ENCODE data around the gene ADARB2.

ADARB2 gene

GRCh38 chr10:1596482-1597099 is 140.7 kb downstream of the ADARB2 start:
- TF ChIP-seq CTCF (IDR thresholded peaks at IDR 0.05; ENCODE audit: extremely low read depth, insufficient read depth, missing control alignments) = no peak
- DNase-seq (ENCODE audit: low spot score) = no peak
- in situ Hi-C loops (cut with MboI; ENCODE audit: low pct_unique_long_range_greater_than_20kb, low sequenced_read_pairs, unreplicated experiment) = no loop called here

GRCh38 chr10:1595726-1596125 is 141.6 kb downstream of the ADARB2 start:
- in situ Hi-C loops (cut with MboI; ENCODE audit: low pct_unique_long_range_greater_than_20kb, low sequenced_read_pairs, unreplicated experiment) = no loop called here
- no peak for TF ChIP-seq CTCF (IDR thresholded peaks at IDR 0.05; ENCODE audit: extremely low read depth, insufficient read depth, missing control alignments)
- no peak for DNase-seq (ENCODE audit: low spot score)

- no peak for DNase-seq (ENCODE audit: low spot score)
- in situ Hi-C loops (cut with MboI; ENCODE audit: low pct_unique_long_range_greater_than_20kb, low sequenced_read_pairs, unreplicated experiment) = no loop called here
- no peak for TF ChIP-seq CTCF (IDR thresholded peaks at IDR 0.05; ENCODE audit: extremely low read depth, insufficient read depth, missing control alignments)
Observed at GRCh38 chr10:1595242-1595600, 142.1 kb downstream of the ADARB2 start.

GRCh38 chr10:1594372-1595241 is 142.7 kb downstream of the ADARB2 start:
- DNase-seq (ENCODE audit: low spot score) = no peak
- no peak for TF ChIP-seq CTCF (IDR thresholded peaks at IDR 0.05; ENCODE audit: extremely low read depth, insufficient read depth, missing control alignments)
- in situ Hi-C loops (cut with MboI; ENCODE audit: low pct_unique_long_range_greater_than_20kb, low sequenced_read_pairs, unreplicated experiment) = no loop called here

- no peak for TF ChIP-seq CTCF (IDR thresholded peaks at IDR 0.05; ENCODE audit: extremely low read depth, insufficient read depth, missing control alignments)
- no peak for DNase-seq (ENCODE audit: low spot score)
- in situ Hi-C loops (cut with MboI; ENCODE audit: low pct_unique_long_range_greater_than_20kb, low sequenced_read_pairs, unreplicated experiment) = no loop called here
Observed at GRCh38 chr10:1591742-1592141, 145.6 kb downstream of the ADARB2 start.

- no peak for DNase-seq (ENCODE audit: low spot score)
- no peak for TF ChIP-seq CTCF (IDR thresholded peaks at IDR 0.05; ENCODE audit: extremely low read depth, insufficient read depth, missing control alignments)
- in situ Hi-C loops (cut with MboI; ENCODE audit: low pct_unique_long_range_greater_than_20kb, low sequenced_read_pairs, unreplicated experiment) = no loop called here
Observed at GRCh38 chr10:1591045-1591444, 146.3 kb downstream of the ADARB2 start.
